Esophagus muscularis mucosa (tissue), 4 donors: ENCODE measurements around the gene ATP1A4. TPM values are rescaled to one million over a fixed set of nuclear protein-coding genes. Genes with fewer than 3 reads are reported as not detected.
"Not testable (repeated sequence)": the region's sequence is repeated elsewhere in the genome, so short reads cannot be mapped to it uniquely, and the experiment has no call there.

ENCODE experiments used
- DNase-seq: peaks from one replicate; pipeline ENCODE4 v3.0.0-alpha.2; 2017; ENCODE audit errors: extremely low spot score
- H3K27ac ChIP-seq, 4 donors: fragments of 200-600 bp; sonication (generic); replicated peaks in 1 of 4; 1 replicate in 3 of 4; 2 replicates in 1 of 4; pipeline ENCODE4 v1.5.1; 2016 to 2019; ENCODE audit warnings: mild to moderate bottlenecking in 1 of 4
- H3K27me3 ChIP-seq, 4 donors: fragments of 200-600 bp; sonication (generic); one replicate each; pipeline versions ENCODE4 v1.5.1 to v1.6.0; 2016 to 2019
- H3K36me3 ChIP-seq, 4 donors: fragments of 200-600 bp; sonication (generic); one replicate each; pipeline ENCODE4 v1.5.1; 2016 to 2019
- H3K4me1 ChIP-seq, 4 donors: fragments of 200-600 bp; sonication (generic); one replicate each; pipeline ENCODE4 v1.5.1; 2016 to 2019
- H3K4me3 ChIP-seq, 4 donors: fragments of 200-600 bp; sonication (generic); 1 replicate in 2 of 4; 2 replicates in 2 of 4; pipeline ENCODE4 v1.5.1; 2016 to 2019; ENCODE audit warnings: mild to moderate bottlenecking in 4 of 4, moderate library complexity in 1 of 4
- H3K9me3 ChIP-seq, 4 donors: fragments of 200-600 bp; sonication (generic); 1 replicate in 3 of 4; 2 replicates in 1 of 4; pipeline ENCODE4 v1.5.1; 2016 to 2019
- CTCF ChIP-seq, 3 experiments: fragments of 200-600 bp in 2 of 3; fragments of 450-650 bp in 1 of 3; sonication (generic) in 2 of 3; IDR thresholded peaks; one replicate each; pipeline ENCODE4 v1.5.1; 2017 to 2019; ENCODE audit warnings: antibody characterized with exemption in 3 of 3, mild to moderate bottlenecking in 2 of 3, moderate library complexity in 1 of 3
- EP300 ChIP-seq: sonication (generic); formaldehyde crosslinking; IDR thresholded peaks from one replicate; pipeline ENCODE4 v1.6.1; 2017; ENCODE audit warnings: antibody characterized with exemption
- POLR2A ChIP-seq: fragments of 450-650 bp; IDR thresholded peaks from one replicate; pipeline ENCODE4 v1.6.1; 2017; ENCODE audit warnings: antibody characterized with exemption, moderate library complexity, mild to moderate bottlenecking, low read depth
- POLR2AphosphoS5 ChIP-seq, 2 donors: sonication (generic); formaldehyde crosslinking; IDR thresholded peaks; one replicate each; pipeline ENCODE4 v1.6.1; 2017; ENCODE audit warnings: antibody characterized with exemption in 2 of 2
- WGBS: methylation state at CpG from one replicate; pipeline ENCODE4 v1.1.5; 2018; 5-methylcytosine and 5-hydroxymethylcytosine counted together
- intact Hi-C: fragments of 100-400 bp; cut with DNase I; formaldehyde crosslinking; loops from one replicate; pipeline ENCODE4 v1.15.1; 2023
- total RNA-seq, 4 donors: library from RNA; depleted of rRNA; stranded (reverse); fragments of >200 nt; gene quantifications; one replicate each; pipeline versions ENCODE4 v1.1.0 to v1.2.1, GENCODE V29; 2016

ATP1A4 gene
- total RNA-seq, 4 donors from 2014 or later, result 0.17 to 2.1 (median 0.98) TPM; not detected in 1

DNA sequence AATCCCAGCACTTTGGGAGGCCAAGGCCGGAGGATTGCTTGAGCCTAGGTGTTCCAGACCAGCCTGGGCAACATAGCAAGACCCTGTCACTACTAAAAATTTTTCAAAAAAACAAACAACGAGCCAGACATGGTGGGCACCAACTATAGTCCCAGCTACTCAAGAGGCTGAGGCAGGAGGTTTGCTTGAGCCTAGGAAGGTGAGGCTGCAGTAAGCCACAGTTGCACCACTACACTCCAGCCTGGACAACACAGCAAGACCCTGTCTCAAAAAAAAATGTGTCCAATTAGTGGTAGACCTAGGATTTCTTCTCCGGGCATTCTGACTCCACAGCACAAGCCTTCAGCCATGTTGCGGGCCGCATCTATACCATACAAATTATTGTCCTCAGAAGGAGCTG is 46.2 kb upstream of the ATP1A4 start:
- peaks cover 30 to 59% (median 53%) of the 10 kb centered on the region in 4 donors for H3K4me1 ChIP-seq
- H3K36me3 ChIP-seq, result no peaks in the 10 kb centered on the region
- intact Hi-C loops, result no loop called here
- TF ChIP-seq CTCF (IDR thresholded peaks at IDR 0.05) (no peak), POLR2AphosphoS5 (IDR thresholded peaks at IDR 0.05) (no peak), EP300 (no peak), POLR2A (no peak)
- peak overlapping the region in 3 of 4 donors; percentile 95 to 98 (median 97) for H3K27ac ChIP-seq
- WGBS, result 97% methylated on average over 5 of the region's 5 CpGs
- H3K27me3 ChIP-seq, result no peaks in the 10 kb centered on the region
- DNase-seq, result no peak
- no peak overlapping the region for H3K4me3 ChIP-seq
- no peaks in the 10 kb centered on the region for H3K9me3 ChIP-seq

DNA sequence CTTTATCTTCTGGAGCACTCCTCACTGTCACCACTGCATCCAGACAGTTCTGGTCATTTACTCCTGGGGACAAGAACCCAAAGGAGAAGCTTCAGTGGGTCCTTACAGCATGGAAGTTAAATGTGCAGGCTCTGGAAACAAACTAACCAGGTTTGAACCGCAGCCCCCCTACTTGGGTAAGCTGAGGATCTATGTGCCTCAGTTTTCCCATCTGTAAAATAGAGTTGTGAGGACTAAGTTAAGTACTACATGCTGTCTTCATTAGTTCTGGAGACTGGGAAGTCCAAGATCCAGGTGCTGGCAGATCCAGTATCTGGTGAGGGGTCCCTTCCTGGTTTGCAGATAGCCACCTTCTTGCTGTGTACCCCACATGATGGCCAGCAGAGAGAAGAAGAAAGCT is 43.9 kb upstream of the ATP1A4 start:
- no peaks in the 10 kb centered on the region for H3K36me3 ChIP-seq
- H3K27ac ChIP-seq, result no peak overlapping the region
- H3K4me3 ChIP-seq, result no peak overlapping the region
- H3K4me1 ChIP-seq, result peaks cover 18 to 49% (median 42%) of the 10 kb centered on the region in 4 donors
- H3K27me3 ChIP-seq, result no peaks in the 10 kb centered on the region
- 100% methylated on average over 1 of the region's 1 CpG for WGBS
- intact Hi-C loops, result no loop called here
- TF ChIP-seq POLR2AphosphoS5 (IDR thresholded peaks at IDR 0.05) (no peak), POLR2A (no peak), EP300 (no peak), CTCF (IDR thresholded peaks at IDR 0.05) (no peak)
- DNase-seq, result no peak
- no peaks in the 10 kb centered on the region for H3K9me3 ChIP-seq

DNA sequence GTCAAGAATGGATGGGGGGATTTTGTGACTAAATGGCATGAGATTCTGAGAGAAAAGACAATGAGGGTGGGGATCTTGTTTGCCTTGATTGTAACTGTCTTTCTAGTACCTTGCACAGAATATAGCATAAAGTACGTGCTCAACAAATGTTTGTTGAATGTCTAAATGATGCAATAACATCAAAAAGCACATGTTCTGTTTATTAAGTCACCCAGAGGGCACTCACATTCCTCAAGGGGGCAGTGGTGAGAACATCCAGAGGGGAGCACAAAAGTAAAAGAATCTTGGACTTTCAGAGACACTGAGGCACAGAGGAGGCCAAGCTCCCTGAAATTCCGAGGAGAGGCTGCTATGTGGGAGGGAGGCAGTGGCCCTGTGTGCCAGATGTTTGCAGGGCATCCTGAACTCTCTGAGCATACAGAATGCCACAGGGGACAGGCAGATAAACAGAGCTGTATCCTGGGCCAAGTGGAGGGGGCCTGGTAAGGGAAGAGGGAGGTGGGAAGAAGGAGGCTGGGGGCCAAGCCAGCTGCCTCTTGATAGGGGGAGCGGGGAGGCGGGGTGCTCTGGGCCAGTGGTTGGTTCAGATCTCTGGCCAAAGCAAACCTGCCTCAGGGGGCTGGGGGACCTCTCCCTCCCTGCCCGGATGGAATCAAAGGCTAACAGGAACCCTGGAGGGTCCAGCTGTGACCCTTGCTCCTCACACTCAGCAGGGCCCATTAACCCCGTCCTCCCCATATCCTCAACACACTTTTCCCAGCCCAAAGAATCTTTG is 42.3 kb upstream of the ATP1A4 start:
- WGBS, result 41% methylated on average over 5 of the region's 6 CpGs
- no peaks in the 10 kb centered on the region for H3K36me3 ChIP-seq
- H3K27me3 ChIP-seq, result no peaks in the 10 kb centered on the region
- intact Hi-C loops, result no loop called here
- peaks cover 18 to 49% (median 40%) of the 10 kb centered on the region in 4 donors for H3K4me1 ChIP-seq
- no peak overlapping the region for H3K27ac ChIP-seq
- DNase-seq, result no peak
- TF ChIP-seq POLR2AphosphoS5 (IDR thresholded peaks at IDR 0.05), result no peak
- peak; percentile 39 to 57 (median 49) for TF ChIP-seq CTCF (IDR thresholded peaks at IDR 0.05)
- H3K4me3 ChIP-seq, result no peak overlapping the region
- H3K9me3 ChIP-seq, result no peaks in the 10 kb centered on the region

DNA sequence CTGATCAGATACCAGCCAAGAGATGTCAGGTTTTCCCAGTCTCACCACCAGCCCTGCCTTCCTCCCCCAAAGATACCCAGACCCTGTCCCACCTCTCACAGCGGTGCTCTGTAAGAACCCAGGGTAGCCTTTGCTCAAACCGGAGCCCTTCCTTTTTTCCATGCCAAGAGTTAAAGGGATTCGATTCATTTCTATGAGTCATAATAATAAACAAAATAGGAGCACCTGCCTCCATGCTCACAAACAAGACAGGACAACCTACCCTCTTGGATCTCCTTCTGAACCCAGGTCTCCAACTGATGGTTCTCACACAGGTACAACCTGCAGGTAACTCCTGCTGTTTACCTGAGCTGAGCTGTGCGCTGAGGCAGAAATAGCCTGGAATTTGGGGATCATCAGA is 41.7 kb upstream of the ATP1A4 start:
- intact Hi-C loops, result loop anchor here (5.0 kb wide), 1 partner anchor 43 kb away; the partner anchor contains the start of gene ATP1A4
- 73% methylated on average over 4 of the region's 4 CpGs for WGBS

DNA sequence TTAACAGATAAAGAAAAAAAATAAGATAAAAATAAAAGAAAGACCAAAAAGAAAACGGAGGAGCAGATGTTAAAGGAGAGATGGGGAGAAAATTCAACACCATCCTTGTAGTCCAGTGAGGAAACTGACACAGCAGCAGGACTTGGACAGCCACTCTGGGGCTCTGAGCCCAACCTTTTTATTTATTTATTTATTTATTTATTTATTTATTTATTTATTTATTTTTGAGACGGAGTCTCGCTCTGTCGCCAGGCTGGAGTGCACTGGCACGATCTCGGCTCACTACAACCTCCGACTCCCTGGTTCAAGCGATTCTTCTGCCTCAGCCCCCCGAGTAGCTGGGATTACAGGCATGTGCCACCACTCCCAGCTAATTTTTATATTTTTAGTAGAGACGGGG is 39.9 kb upstream of the ATP1A4 start:
- H3K27me3 ChIP-seq, H3K9me3 ChIP-seq, H3K4me3 ChIP-seq, DNase-seq, H3K36me3 ChIP-seq: not testable (repeated sequence)
- 88% methylated on average over 10 of the region's 10 CpGs for WGBS
- Histone ChIP-seq H3K4me1 (peaks cover 28 to 60% (median 50%) of the 10 kb centered on the region in 4 donors), H3K27ac (peak overlapping the region in 1 of 4 donors; percentile 85)
- intact Hi-C loops, result loop anchor here (5.0 kb wide), 1 partner anchor 41 kb away; the partner anchor contains the start of gene ATP1A4

More for the DNA sequence above, 41.7 kb upstream of the ATP1A4 start:
- H3K9me3 ChIP-seq, result no peaks in the 10 kb centered on the region
- DNase-seq, result no peak
- H3K4me3 ChIP-seq, result no peak overlapping the region
- peaks cover 20 to 49% (median 40%) of the 10 kb centered on the region in 4 donors for H3K4me1 ChIP-seq
- no peak overlapping the region for H3K27ac ChIP-seq
- TF ChIP-seq POLR2AphosphoS5 (IDR thresholded peaks at IDR 0.05) (no peak), CTCF (IDR thresholded peaks at IDR 0.05) (no peak), POLR2A (no peak), EP300 (no peak)
- no peaks in the 10 kb centered on the region for H3K36me3 ChIP-seq
- no peaks in the 10 kb centered on the region for H3K27me3 ChIP-seq
